ENCODE data around the gene RAMACL. TPM values are rescaled to one million over a fixed set of nuclear protein-coding genes. Genes with fewer than 3 reads are reported as not detected.

RAMACL gene
- total and polyA plus RNA-seq, 2 of the 4 experiments (the other 2 are of a cell fraction), result 0.46 to 0.90 TPM

- TF ChIP-seq CTCF (conservative IDR thresholded peaks at IDR 0.05; ENCODE audit: low read depth, low read length), result no peak
- no peak for TF ChIP-seq MAFK (IDR thresholded peaks at IDR 0.05; ENCODE audit: low read depth, low read length)
- TF ChIP-seq USF2 (IDR thresholded peaks at IDR 0.05; ENCODE audit: low read depth, low read length), result no peak
Observed at GRCh38 chr6:166630462-166630861, 44.0 kb upstream of the RAMACL start (continued).

Measured in IMR-90 (cell line).